SH-SY5Y (cell line): ENCODE data around the gene ZNF420.

Experiments
- GATA2 ChIP-seq: IDR thresholded peaks from 2 replicates; pipeline ENCODE4 v1.6.1; 2011; ENCODE audit warnings: mild to moderate bottlenecking, low read depth, low read length
- GATA3 ChIP-seq: IDR thresholded peaks from 2 replicates; pipeline ENCODE4 v1.6.1; 2011; ENCODE audit warnings: low read depth, mild to moderate bottlenecking, low read length, moderate library complexity

DNA sequence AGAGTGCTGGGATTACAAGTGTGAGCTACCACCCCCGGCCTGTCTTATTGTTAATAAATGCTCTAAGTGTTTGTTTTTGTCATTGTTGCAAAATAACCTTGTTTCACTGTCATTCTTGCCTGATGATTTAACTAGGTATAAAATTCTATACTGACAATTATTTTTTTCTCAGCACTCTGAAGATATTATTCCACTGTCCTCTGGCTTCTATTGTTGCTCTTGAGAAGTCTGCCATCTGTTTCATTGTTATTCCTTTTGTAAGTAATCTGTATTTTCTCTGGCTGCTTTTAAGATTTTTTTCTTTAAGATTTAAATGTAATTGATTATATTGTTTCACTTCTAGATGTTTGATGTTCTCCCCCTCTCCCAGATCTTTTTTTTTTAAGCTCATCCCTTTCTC lies 17.6 kb downstream of the ZNF420 start:
- no peak for TF ChIP-seq GATA2
- no peak for TF ChIP-seq GATA3
